Neural cell (in vitro differentiated cells): ENCODE data around the gene RBM38. TPM values are rescaled to one million over a fixed set of nuclear protein-coding genes. Genes with fewer than 3 reads are reported as not detected.

ENCODE experiments used
- H2AFZ ChIP-seq: fragments of 200-600, 300-800 bp; sonication (generic), shearing (Covaris generic); 2 replicates; pipeline ENCODE4 v1.6.0; 2014; ENCODE audit warnings: low read depth, mild to moderate bottlenecking, antibody characterized with exemption, low read length, moderate library complexity
- H3F3A ChIP-seq: fragments of 200-600 bp; shearing (Covaris generic); 2 replicates; pipeline ENCODE4 v1.6.1; 2016; ENCODE audit warnings: mild to moderate bottlenecking, moderate library complexity, mixed read lengths, antibody characterized with exemption, low read length; ENCODE audit not compliant: insufficient read depth, poor library complexity, severe bottlenecking
- H3K27ac ChIP-seq: fragments of 200-600, 300-800 bp; sonication (generic), shearing (Covaris generic); 2 replicates; pipeline ENCODE4 v1.5.1; 2014; ENCODE audit warnings: mild to moderate bottlenecking, low read length, moderate library complexity
- H3K27me3 ChIP-seq: fragments of 300-800, 200-600 bp; sonication (generic), shearing (Covaris generic); 2 replicates; pipeline ENCODE4 v1.6.0; 2014; ENCODE audit warnings: mild to moderate bottlenecking, low read depth, low read length, moderate library complexity; ENCODE audit not compliant: insufficient read depth
- H3K36me3 ChIP-seq: fragments of 300-800, 200-600 bp; sonication (generic), shearing (Covaris generic); 2 replicates; pipeline ENCODE4 v1.5.1; 2014; ENCODE audit warnings: mild to moderate bottlenecking, antibody characterized with exemption, low read length, moderate library complexity; ENCODE audit not compliant: insufficient read depth
- H3K4me2 ChIP-seq: fragments of 300-800, 200-600 bp; sonication (generic), shearing (Covaris generic); 2 replicates; pipeline ENCODE4 v1.6.0; 2014; ENCODE audit warnings: mild to moderate bottlenecking, low read length
- H3K4me3 ChIP-seq: fragments of 300-800, 200-600 bp; sonication (generic), shearing (Covaris generic); 2 replicates; pipeline ENCODE4 v1.5.1; 2014; ENCODE audit warnings: mild to moderate bottlenecking, low read length, moderate library complexity
- H3K79me2 ChIP-seq: fragments of 200-600 bp; shearing (Covaris generic); replicated peaks from 2 replicates; pipeline ENCODE4 v1.6.0; 2014; ENCODE audit warnings: mild to moderate bottlenecking, low read length, moderate library complexity; ENCODE audit not compliant: insufficient read depth
- H3K9ac ChIP-seq: fragments of 300-800, 200-600 bp; sonication (generic), shearing (Covaris generic); 2 replicates; pipeline ENCODE4 v1.6.1; 2016; ENCODE audit warnings: mild to moderate bottlenecking, low read length, mixed read lengths
- H3K9me2 ChIP-seq: fragments of 200-600 bp; shearing (Covaris generic); 2 replicates; pipeline ENCODE4 v1.6.1; 2016; ENCODE audit warnings: mild to moderate bottlenecking, low read length, mixed read lengths; ENCODE audit not compliant: insufficient read depth
- H3K9me3 ChIP-seq: fragments of 200-600, 300-800 bp; sonication (generic), shearing (Covaris generic); 2 replicates; pipeline ENCODE4 v1.6.1; 2016; ENCODE audit warnings: mild to moderate bottlenecking, mixed run types, low read length, moderate library complexity, mixed read lengths
- H4K20me1 ChIP-seq: fragments of 200-600 bp; shearing (Covaris generic); 2 replicates; pipeline ENCODE4 v1.6.1; 2016; ENCODE audit warnings: mild to moderate bottlenecking, mixed run types; ENCODE audit not compliant: insufficient read depth
- CTCF ChIP-seq: fragments of 450-650 bp; IDR thresholded peaks from 2 replicates; pipeline ENCODE4 v1.5.1; 2014; ENCODE audit warnings: antibody characterized with exemption, mild to moderate bottlenecking, moderate library complexity; ENCODE audit not compliant: poor library complexity, severe bottlenecking
- EP300 ChIP-seq: fragments of 450-650 bp; conservative IDR thresholded peaks from 2 replicates; pipeline ENCODE4 v1.6.1; 2014; ENCODE audit warnings: antibody characterized with exemption, mild to moderate bottlenecking, moderate library complexity; ENCODE audit not compliant: poor library complexity, severe bottlenecking
- EZH2 ChIP-seq: fragments of 200-600, 300-800 bp; shearing (Covaris generic), sonication (generic); IDR thresholded peaks from 2 replicates; pipeline ENCODE4 v1.6.1; 2014; ENCODE audit warnings: antibody characterized with exemption, low read length, borderline replicate concordance, mild to moderate bottlenecking; ENCODE audit not compliant: insufficient read depth, poor library complexity, severe bottlenecking
- MXI1 ChIP-seq: fragments of 450-650 bp; conservative IDR thresholded peaks from 2 replicates; pipeline ENCODE4 v1.6.1; 2014; ENCODE audit warnings: antibody characterized with exemption, mild to moderate bottlenecking; ENCODE audit not compliant: poor library complexity, severe bottlenecking
- POLR2AphosphoS5 ChIP-seq: IDR thresholded peaks from 2 replicates; pipeline ENCODE4 v1.6.1; 2012
- RAD21 ChIP-seq: fragments of 450-650 bp; conservative IDR thresholded peaks from 2 replicates; pipeline ENCODE4 v1.6.1; 2014; ENCODE audit warnings: antibody characterized with exemption, mild to moderate bottlenecking, moderate library complexity
- SMC3 ChIP-seq: fragments of 450-650 bp; conservative IDR thresholded peaks from 2 replicates; pipeline ENCODE4 v1.6.1; 2014; ENCODE audit warnings: antibody characterized with exemption, mild to moderate bottlenecking, moderate library complexity; ENCODE audit not compliant: poor library complexity
- TAF1 ChIP-seq: IDR thresholded peaks from 2 replicates; pipeline ENCODE4 v1.6.1; 2012; ENCODE audit warnings: low read depth
- polyA plus RNA-seq: library from polyadenylated mRNA; depleted of rRNA; stranded (reverse); fragments of >200 nt; gene quantifications from 2 replicates; pipeline ENCODE4 v1.2.3, GENCODE V29; 2014
- TF ChIP-seq, protein P1 (sequence below): IDR thresholded peaks from 2 replicates; pipeline ENCODE4 v1.6.1; 2012; ENCODE audit warnings: borderline replicate concordance

The RBM38 gene
- polyA plus RNA-seq, 1 donor from 2014 or later, result 19.0 TPM

GRCh38 chr20:57369596-57369995, 21.6 kb upstream of the RBM38 start:
- H3K9ac ChIP-seq, result no peak overlapping the region
- no peaks in the 10 kb centered on the region for H3K27me3 ChIP-seq
- H3K27ac ChIP-seq, result no peak overlapping the region
- H3K9me2 ChIP-seq, result no peaks in the 10 kb centered on the region
- no peaks in the 10 kb centered on the region for H3K9me3 ChIP-seq
- no peaks in the 10 kb centered on the region for H4K20me1 ChIP-seq
- no peaks in the 10 kb centered on the region for H3K79me2 ChIP-seq
- H2AFZ ChIP-seq, result no peak overlapping the region
- H3F3A ChIP-seq, result no peaks in the 10 kb centered on the region
- H3K36me3 ChIP-seq, result peaks cover 16% of the 10 kb centered on the region
- no peak overlapping the region for H3K4me3 ChIP-seq
- TF ChIP-seq RAD21, result no peak
- no peak overlapping the region for H3K4me2 ChIP-seq

- no peaks in the 10 kb centered on the region for H3K27me3 ChIP-seq
- H3K9ac ChIP-seq, result no peak overlapping the region
- H3K79me2 ChIP-seq, result no peaks in the 10 kb centered on the region
- no peaks in the 10 kb centered on the region for H3K9me2 ChIP-seq
- no peak overlapping the region for H3K4me3 ChIP-seq
- no peak overlapping the region for H3K4me2 ChIP-seq
- H3F3A ChIP-seq, result no peaks in the 10 kb centered on the region
- H2AFZ ChIP-seq, result no peak overlapping the region
- no peaks in the 10 kb centered on the region for H3K9me3 ChIP-seq
- TF ChIP-seq, protein P1, sequence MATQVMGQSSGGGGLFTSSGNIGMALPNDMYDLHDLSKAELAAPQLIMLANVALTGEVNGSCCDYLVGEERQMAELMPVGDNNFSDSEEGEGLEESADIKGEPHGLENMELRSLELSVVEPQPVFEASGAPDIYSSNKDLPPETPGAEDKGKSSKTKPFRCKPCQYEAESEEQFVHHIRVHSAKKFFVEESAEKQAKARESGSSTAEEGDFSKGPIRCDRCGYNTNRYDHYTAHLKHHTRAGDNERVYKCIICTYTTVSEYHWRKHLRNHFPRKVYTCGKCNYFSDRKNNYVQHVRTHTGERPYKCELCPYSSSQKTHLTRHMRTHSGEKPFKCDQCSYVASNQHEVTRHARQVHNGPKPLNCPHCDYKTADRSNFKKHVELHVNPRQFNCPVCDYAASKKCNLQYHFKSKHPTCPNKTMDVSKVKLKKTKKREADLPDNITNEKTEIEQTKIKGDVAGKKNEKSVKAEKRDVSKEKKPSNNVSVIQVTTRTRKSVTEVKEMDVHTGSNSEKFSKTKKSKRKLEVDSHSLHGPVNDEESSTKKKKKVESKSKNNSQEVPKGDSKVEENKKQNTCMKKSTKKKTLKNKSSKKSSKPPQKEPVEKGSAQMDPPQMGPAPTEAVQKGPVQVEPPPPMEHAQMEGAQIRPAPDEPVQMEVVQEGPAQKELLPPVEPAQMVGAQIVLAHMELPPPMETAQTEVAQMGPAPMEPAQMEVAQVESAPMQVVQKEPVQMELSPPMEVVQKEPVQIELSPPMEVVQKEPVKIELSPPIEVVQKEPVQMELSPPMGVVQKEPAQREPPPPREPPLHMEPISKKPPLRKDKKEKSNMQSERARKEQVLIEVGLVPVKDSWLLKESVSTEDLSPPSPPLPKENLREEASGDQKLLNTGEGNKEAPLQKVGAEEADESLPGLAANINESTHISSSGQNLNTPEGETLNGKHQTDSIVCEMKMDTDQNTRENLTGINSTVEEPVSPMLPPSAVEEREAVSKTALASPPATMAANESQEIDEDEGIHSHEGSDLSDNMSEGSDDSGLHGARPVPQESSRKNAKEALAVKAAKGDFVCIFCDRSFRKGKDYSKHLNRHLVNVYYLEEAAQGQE, result no peak
- TF ChIP-seq EP300 (no peak), TAF1 (no peak), MXI1 (no peak), EZH2 (no peak), SMC3 (no peak), CTCF (no peak), POLR2AphosphoS5 (no peak), RAD21 (no peak)
- no peak overlapping the region for H3K27ac ChIP-seq
- no peaks in the 10 kb centered on the region for H4K20me1 ChIP-seq
- H3K36me3 ChIP-seq, result peaks cover 16% of the 10 kb centered on the region
Measured at GRCh38 chr20:57370316-57370715, 20.9 kb upstream of the RBM38 start.

- Histone ChIP-seq H3K4me2 (no peak overlapping the region), H3K27ac (no peak overlapping the region), H3F3A (no peaks in the 10 kb centered on the region), H3K9me3 (no peaks in the 10 kb centered on the region), H3K9ac (no peak overlapping the region), H3K36me3 (peaks cover 16% of the 10 kb centered on the region), H3K27me3 (no peaks in the 10 kb centered on the region), H2AFZ (no peak overlapping the region), H3K79me2 (no peaks in the 10 kb centered on the region), H3K4me3 (no peak overlapping the region), H3K9me2 (no peaks in the 10 kb centered on the region), H4K20me1 (no peaks in the 10 kb centered on the region)
- TF ChIP-seq EP300 (no peak), CTCF (no peak), TAF1 (no peak), POLR2AphosphoS5 (no peak), MXI1 (no peak), SMC3 (no peak), EZH2 (no peak), RAD21 (no peak)
- TF ChIP-seq, protein P1, result no peak
Measured at GRCh38 chr20:57371363-57371762, 19.8 kb upstream of the RBM38 start.
